Measurements from ENCODE around the gene ROR2.

ROR2 gene

GRCh38 chr9:91937727-91938126, 12.3 kb downstream of the ROR2 start:
- Histone ChIP-seq H3K79me2 (ENCODE audit: insufficient read depth, low read length) (no peaks in the 10 kb centered on the region), H3F3A (ENCODE audit: low read depth) (no peaks in the 10 kb centered on the region), H3K9me2 (replicated peaks; ENCODE audit: low read depth, low read length) (no peaks in the 10 kb centered on the region), H2AFZ (ENCODE audit: low read length) (no peak overlapping the region), H3K9me3 (ENCODE audit: insufficient read depth, low read depth, low read length) (no peaks in the 10 kb centered on the region), H3K27me3 (ENCODE audit: insufficient read depth, low read length, poor library complexity, severe bottlenecking) (no peaks in the 10 kb centered on the region), H3K9ac (ENCODE audit: low read depth, low read length, poor library complexity, severe bottlenecking) (no peak overlapping the region), H3K36me3 (ENCODE audit: insufficient read depth, low read length) (no peaks in the 10 kb centered on the region), H3K4me2 (ENCODE audit: low read depth, low read length, poor library complexity, severe bottlenecking) (no peak overlapping the region), H3K4me3 (ENCODE audit: low read length, poor library complexity, severe bottlenecking) (no peak overlapping the region), H3K4me1 (ENCODE audit: insufficient read depth, low read length, poor library complexity, severe bottlenecking) (no peaks in the 10 kb centered on the region), H4K20me1 (ENCODE audit: insufficient read depth, low read length, poor library complexity, severe bottlenecking) (no peaks in the 10 kb centered on the region)
- TF ChIP-seq, protein P1, sequence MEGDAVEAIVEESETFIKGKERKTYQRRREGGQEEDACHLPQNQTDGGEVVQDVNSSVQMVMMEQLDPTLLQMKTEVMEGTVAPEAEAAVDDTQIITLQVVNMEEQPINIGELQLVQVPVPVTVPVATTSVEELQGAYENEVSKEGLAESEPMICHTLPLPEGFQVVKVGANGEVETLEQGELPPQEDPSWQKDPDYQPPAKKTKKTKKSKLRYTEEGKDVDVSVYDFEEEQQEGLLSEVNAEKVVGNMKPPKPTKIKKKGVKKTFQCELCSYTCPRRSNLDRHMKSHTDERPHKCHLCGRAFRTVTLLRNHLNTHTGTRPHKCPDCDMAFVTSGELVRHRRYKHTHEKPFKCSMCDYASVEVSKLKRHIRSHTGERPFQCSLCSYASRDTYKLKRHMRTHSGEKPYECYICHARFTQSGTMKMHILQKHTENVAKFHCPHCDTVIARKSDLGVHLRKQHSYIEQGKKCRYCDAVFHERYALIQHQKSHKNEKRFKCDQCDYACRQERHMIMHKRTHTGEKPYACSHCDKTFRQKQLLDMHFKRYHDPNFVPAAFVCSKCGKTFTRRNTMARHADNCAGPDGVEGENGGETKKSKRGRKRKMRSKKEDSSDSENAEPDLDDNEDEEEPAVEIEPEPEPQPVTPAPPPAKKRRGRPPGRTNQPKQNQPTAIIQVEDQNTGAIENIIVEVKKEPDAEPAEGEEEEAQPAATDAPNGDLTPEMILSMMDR (conservative IDR thresholded peaks at IDR 0.05; ENCODE audit: low read length): no peak
- no peak for TF ChIP-seq EZH2phosphoT487 (IDR thresholded peaks at IDR 0.05; ENCODE audit: borderline replicate concordance)

- no peak overlapping the region for H3K9ac ChIP-seq (ENCODE audit: low read depth, low read length, poor library complexity, severe bottlenecking)
- no peaks in the 10 kb centered on the region for H3K9me2 ChIP-seq (replicated peaks; ENCODE audit: low read depth, low read length)
- TF ChIP-seq EZH2phosphoT487 (IDR thresholded peaks at IDR 0.05; ENCODE audit: borderline replicate concordance): no peak
- TF ChIP-seq, protein P1 (conservative IDR thresholded peaks at IDR 0.05; ENCODE audit: low read length): no peak
- no peaks in the 10 kb centered on the region for H3K4me1 ChIP-seq (ENCODE audit: insufficient read depth, low read length, poor library complexity, severe bottlenecking)
- H3K36me3 ChIP-seq (ENCODE audit: insufficient read depth, low read length): no peaks in the 10 kb centered on the region
- H3K27me3 ChIP-seq (ENCODE audit: insufficient read depth, low read length, poor library complexity, severe bottlenecking): no peaks in the 10 kb centered on the region
- H3K4me2 ChIP-seq (ENCODE audit: low read depth, low read length, poor library complexity, severe bottlenecking): no peak overlapping the region
- H4K20me1 ChIP-seq (ENCODE audit: insufficient read depth, low read length, poor library complexity, severe bottlenecking): no peaks in the 10 kb centered on the region
- no peaks in the 10 kb centered on the region for H3F3A ChIP-seq (ENCODE audit: low read depth)
- H3K9me3 ChIP-seq (ENCODE audit: insufficient read depth, low read depth, low read length): no peaks in the 10 kb centered on the region
- H2AFZ ChIP-seq (ENCODE audit: low read length): no peak overlapping the region
- no peaks in the 10 kb centered on the region for H3K79me2 ChIP-seq (ENCODE audit: insufficient read depth, low read length)
- H3K4me3 ChIP-seq (ENCODE audit: low read length, poor library complexity, severe bottlenecking): no peak overlapping the region
Observed at GRCh38 chr9:91937056-91937455, 13.0 kb downstream of the ROR2 start.

DNA sequence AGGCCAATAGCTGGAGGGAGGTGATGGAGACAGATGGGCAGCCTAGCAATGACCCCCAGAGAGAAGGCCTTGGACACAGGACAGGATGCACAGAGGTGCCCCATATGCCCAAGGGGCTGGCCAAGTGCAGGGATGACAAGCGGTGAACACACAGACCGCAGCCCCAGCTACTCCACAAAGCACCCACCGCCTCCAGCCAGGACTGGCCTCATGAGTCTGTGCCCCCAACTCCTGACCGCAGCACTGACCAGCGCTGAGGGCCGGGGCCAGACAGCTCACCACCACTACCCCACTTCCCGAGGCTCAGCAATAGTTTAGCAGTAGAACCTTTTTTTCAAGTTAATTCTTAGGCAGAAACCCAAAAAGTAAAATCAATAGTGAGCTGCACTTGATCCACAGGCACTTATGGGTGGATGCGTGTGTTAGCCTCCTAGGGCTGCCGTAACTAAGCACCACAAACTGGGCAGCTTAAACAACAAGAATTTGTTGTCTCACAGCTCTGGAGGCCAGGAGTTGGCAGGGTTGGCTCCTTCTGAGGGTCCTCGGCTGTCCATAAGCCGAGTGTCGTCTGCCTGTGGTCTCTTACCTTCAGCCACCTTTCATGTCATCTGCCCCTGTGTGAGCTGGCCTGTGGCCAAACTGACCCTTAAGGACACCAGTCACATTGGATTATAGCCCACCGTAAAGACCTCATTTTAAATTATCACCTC, 14.1 kb downstream of the ROR2 start:
- no peaks in the 10 kb centered on the region for H3K4me1 ChIP-seq (ENCODE audit: insufficient read depth, low read length, poor library complexity, severe bottlenecking)
- no peaks in the 10 kb centered on the region for H3K36me3 ChIP-seq (ENCODE audit: insufficient read depth, low read length)
- H4K20me1 ChIP-seq (ENCODE audit: insufficient read depth, low read length, poor library complexity, severe bottlenecking): no peaks in the 10 kb centered on the region
- H3K9me2 ChIP-seq (replicated peaks; ENCODE audit: low read depth, low read length): no peaks in the 10 kb centered on the region
- no peak overlapping the region for H3K4me3 ChIP-seq (ENCODE audit: low read length, poor library complexity, severe bottlenecking)
- H3K27me3 ChIP-seq (ENCODE audit: insufficient read depth, low read length, poor library complexity, severe bottlenecking): no peaks in the 10 kb centered on the region
- H3K9ac ChIP-seq (ENCODE audit: low read depth, low read length, poor library complexity, severe bottlenecking): no peak overlapping the region
- no peaks in the 10 kb centered on the region for H3K79me2 ChIP-seq (ENCODE audit: insufficient read depth, low read length)
- no peaks in the 10 kb centered on the region for H3K9me3 ChIP-seq (ENCODE audit: insufficient read depth, low read depth, low read length)
- H3F3A ChIP-seq (ENCODE audit: low read depth): no peaks in the 10 kb centered on the region
- H2AFZ ChIP-seq (ENCODE audit: low read length): no peak overlapping the region
- TF ChIP-seq, protein P1 (conservative IDR thresholded peaks at IDR 0.05; ENCODE audit: low read length): no peak
- TF ChIP-seq EZH2phosphoT487 (IDR thresholded peaks at IDR 0.05; ENCODE audit: borderline replicate concordance): no peak
- no peak overlapping the region for H3K4me2 ChIP-seq (ENCODE audit: low read depth, low read length, poor library complexity, severe bottlenecking)
